Heart left ventricle (tissue), 13 donors: Measurements from ENCODE around the gene DESI2.

ENCODE experiments used
- POLR2A ChIP-seq, 2 donors: fragments of 450-650 bp; IDR thresholded peaks; one replicate each; pipeline ENCODE4 v1.6.1; 2017; ENCODE audit warnings: antibody characterized with exemption in 2 of 2, mild to moderate bottlenecking in 2 of 2, moderate library complexity in 2 of 2
- TF ChIP-seq, protein P1 (sequence below), 12 donors: fragments of 200-600 bp; sonication (generic) in 4 of 12; IDR thresholded peaks; one replicate each; pipeline versions ENCODE4 v1.5.0 to v1.8.0; 2018 to 2022; ENCODE audit warnings: antibody characterized with exemption in 12 of 12, mild to moderate bottlenecking in 5 of 12
- donor health status: ischemic (EF 13 %, LVEDD 7.1; RV severe dilation, severe dysfunction).
- donor health status: DM: no; HTN: yes; CAD: no.
- donor health status: DM: no; HTN: no; CAD: no.
- donor health status: ischemic (EF 25% LVEDD 6.9; RV normal size, moderate dysfunction).
- donor health status: ischemic (EF 25% LVEDD 5.7; RV mildly dilated, moderate dysfunction).
- donor health status: ischemic (EF 35%, LVEDD 5.7; RV mildly dilated, moderate dysfunction).
- donor health status: nonischemic (EF 11% LVEDD 7.7; RV severe dilation, severe dysfunction).
- donor health status: DM: yes; HTN: yes; CAD: no.
- donor health status: PGD.
- donor health status: ischemic (EF 29% LVEDD 5.4; RV normal size, mild dysfunction).
- donor health status: nonischemic (EF 23%, LVEDD 6.1; RV moderate dilation, normal function).

DNA sequence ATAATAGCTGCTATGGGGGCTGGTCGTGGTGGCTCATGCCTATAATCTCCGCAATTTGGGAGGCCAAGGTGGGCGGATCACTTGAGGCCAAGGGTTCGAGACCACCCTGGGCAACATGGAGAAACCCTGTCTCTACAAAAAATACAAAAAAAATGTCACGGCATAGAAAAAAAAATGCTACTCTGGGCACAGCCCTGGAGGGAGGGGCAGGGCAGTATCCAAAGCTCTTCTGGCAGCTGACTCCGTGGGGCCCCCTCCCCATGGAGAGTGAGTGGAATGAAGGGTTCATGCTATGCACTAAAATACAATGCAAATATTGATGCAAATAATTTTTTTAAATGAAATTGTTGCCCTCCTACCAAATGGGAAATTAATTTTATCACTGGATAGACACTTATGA is 78.7 kb downstream of the DESI2 start:
- TF ChIP-seq POLR2A (IDR thresholded peaks at IDR 0.05), result no peak
- TF ChIP-seq, protein P1, sequence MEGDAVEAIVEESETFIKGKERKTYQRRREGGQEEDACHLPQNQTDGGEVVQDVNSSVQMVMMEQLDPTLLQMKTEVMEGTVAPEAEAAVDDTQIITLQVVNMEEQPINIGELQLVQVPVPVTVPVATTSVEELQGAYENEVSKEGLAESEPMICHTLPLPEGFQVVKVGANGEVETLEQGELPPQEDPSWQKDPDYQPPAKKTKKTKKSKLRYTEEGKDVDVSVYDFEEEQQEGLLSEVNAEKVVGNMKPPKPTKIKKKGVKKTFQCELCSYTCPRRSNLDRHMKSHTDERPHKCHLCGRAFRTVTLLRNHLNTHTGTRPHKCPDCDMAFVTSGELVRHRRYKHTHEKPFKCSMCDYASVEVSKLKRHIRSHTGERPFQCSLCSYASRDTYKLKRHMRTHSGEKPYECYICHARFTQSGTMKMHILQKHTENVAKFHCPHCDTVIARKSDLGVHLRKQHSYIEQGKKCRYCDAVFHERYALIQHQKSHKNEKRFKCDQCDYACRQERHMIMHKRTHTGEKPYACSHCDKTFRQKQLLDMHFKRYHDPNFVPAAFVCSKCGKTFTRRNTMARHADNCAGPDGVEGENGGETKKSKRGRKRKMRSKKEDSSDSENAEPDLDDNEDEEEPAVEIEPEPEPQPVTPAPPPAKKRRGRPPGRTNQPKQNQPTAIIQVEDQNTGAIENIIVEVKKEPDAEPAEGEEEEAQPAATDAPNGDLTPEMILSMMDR (IDR thresholded peaks at IDR 0.05), result no peak
